C1 segment of cervical spinal cord (tissue), 14 donors: Measurements from ENCODE around the gene MSI2.

Experiments
- DNase-seq, 14 donors: peaks; one replicate each; lab custom pipeline; 2025; lab: John Stamatoyannopoulos, UW

The MSI2 gene

GRCh38 chr17:57432507-57433277 is 176.4 kb downstream of the MSI2 start:
- DNase-seq: no peak

- DNase-seq: no peak
Measured at GRCh38 chr17:57433452-57433851, 177.1 kb downstream of the MSI2 start.

- no peak for DNase-seq
Measured at GRCh38 chr17:57434361-57434760, 178.0 kb downstream of the MSI2 start.

GRCh38 chr17:57436565-57436964 is 180.2 kb downstream of the MSI2 start:
- no peak for DNase-seq

- no peak for DNase-seq
Measured at GRCh38 chr17:57438066-57438731, 181.9 kb downstream of the MSI2 start.

GRCh38 chr17:57439651-57440050 is 183.3 kb downstream of the MSI2 start:
- DNase-seq: no peak

GRCh38 chr17:57440522-57441269 is 184.4 kb downstream of the MSI2 start:
- peak in 12 of 14 donors; percentile 37 to 87 (median 64) for DNase-seq

- DNase-seq: no peak
Measured at GRCh38 chr17:57441270-57441600, 184.9 kb downstream of the MSI2 start.

- no peak for DNase-seq
Measured at GRCh38 chr17:57442401-57442823, 186.1 kb downstream of the MSI2 start.

GRCh38 chr17:57442914-57443571 is 186.7 kb downstream of the MSI2 start:
- DNase-seq: peak in 8 of 14 donors; percentile 27 to 82 (median 42)

- DNase-seq: no peak
Measured at GRCh38 chr17:57443781-57444180, 187.5 kb downstream of the MSI2 start.

GRCh38 chr17:57444682-57445450 is 188.5 kb downstream of the MSI2 start:
- DNase-seq: no peak

GRCh38 chr17:57445772-57446472 is 189.6 kb downstream of the MSI2 start:
- DNase-seq: peak in 2 of 14 donors; percentile 17 to 39

GRCh38 chr17:57447357-57447989 is 191.2 kb downstream of the MSI2 start:
- no peak for DNase-seq

- DNase-seq: no peak
Measured at GRCh38 chr17:57447990-57448758, 191.9 kb downstream of the MSI2 start.

GRCh38 chr17:57448759-57449283 is 192.5 kb downstream of the MSI2 start:
- DNase-seq: no peak

GRCh38 chr17:57451191-57451590 is 194.9 kb downstream of the MSI2 start:
- DNase-seq: no peak

- no peak for DNase-seq
Measured at GRCh38 chr17:57451643-57452042, 195.3 kb downstream of the MSI2 start.

GRCh38 chr17:57453841-57454425 is 197.6 kb downstream of the MSI2 start:
- DNase-seq: no peak
